HL-60 (cell line): ENCODE data around the gene WDR37.
"Not testable (repeated sequence)": the region's sequence is repeated elsewhere in the genome, so short reads cannot be mapped to it uniquely, and the experiment has no call there.

Source experiments
- CTCF ChIP-seq: IDR thresholded peaks from one replicate; pipeline ENCODE4 v1.5.1; 2011; ENCODE audit warnings: low read length, control low read depth, inconsistent platforms; ENCODE audit not compliant: insufficient read depth
- POLR2AphosphoS5 ChIP-seq: IDR thresholded peaks from 2 replicates; pipeline ENCODE4 v1.6.1; 2012; ENCODE audit warnings: low read depth

DNA sequence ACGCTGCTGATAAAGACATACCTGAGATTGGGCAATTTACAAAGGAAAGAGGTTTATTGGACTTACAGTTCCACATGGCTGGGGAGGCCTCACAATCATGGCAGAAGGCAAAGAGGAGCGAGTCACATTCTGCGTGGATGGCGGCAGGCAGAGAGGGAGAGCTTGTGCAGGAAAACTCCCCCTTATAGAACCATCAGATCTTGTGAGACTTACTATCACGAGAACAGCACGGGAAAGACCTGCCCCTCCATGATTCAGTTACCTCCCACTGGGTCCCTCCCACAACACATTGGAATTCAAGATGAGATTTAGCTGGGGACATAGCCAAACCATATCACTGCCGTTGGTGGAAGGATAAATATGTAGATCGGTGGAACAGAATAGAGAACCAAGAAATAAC, 10.5 kb downstream of the WDR37 start:
- not testable (repeated sequence) for TF ChIP-seq CTCF, POLR2AphosphoS5
